Heart right ventricle (tissue), 16 donors: ENCODE results near the gene FRMD8. TPM values are rescaled to one million over a fixed set of nuclear protein-coding genes. Genes with fewer than 3 reads are reported as not detected.

Experiments
- ATAC-seq, 8 donors: fragments of 200-7000 bp; cut with Tn5 transposase; one replicate each; pipeline ENCODE4 v1.9.1; 2020; ENCODE audit warnings: mild to moderate bottlenecking in 8 of 8, moderate library complexity in 8 of 8, moderate number of reproducible peaks in 1 of 8
- DNase-seq, 2 donors: peaks; one replicate each; pipeline ENCODE4 v3.0.0-alpha.2; 2020
- H3K27ac ChIP-seq, 10 donors: fragments of 200-600 bp; sonication (generic) in 2 of 10; one replicate each; pipeline versions ENCODE4 v1.5.0 to v1.8.0; 2020 to 2022; ENCODE audit warnings: mild to moderate bottlenecking in 3 of 10
- H3K27me3 ChIP-seq, 7 donors: fragments of 200-600 bp; one replicate each; pipeline ENCODE4 v1.8.0; 2021 to 2022; ENCODE audit warnings: mild to moderate bottlenecking in 2 of 7
- H3K36me3 ChIP-seq, 9 donors: fragments of 200-600 bp; sonication (generic) in 1 of 9; one replicate each; pipeline versions ENCODE4 v1.5.0 to v1.8.0; 2020 to 2022; ENCODE audit warnings: mild to moderate bottlenecking in 2 of 9
- H3K4me1 ChIP-seq, 9 donors: fragments of 200-600 bp; sonication (generic) in 1 of 9; one replicate each; pipeline versions ENCODE4 v1.5.0 to v1.8.0; 2020 to 2022; ENCODE audit warnings: mild to moderate bottlenecking in 4 of 9
- H3K4me3 ChIP-seq, 10 donors: fragments of 200-600 bp; sonication (generic) in 2 of 10; one replicate each; pipeline versions ENCODE4 v1.5.0 to v1.8.0; 2020 to 2022; ENCODE audit warnings: mild to moderate bottlenecking in 7 of 10, moderate library complexity in 2 of 10
- H3K9me3 ChIP-seq, 11 donors: fragments of 200-600 bp in 10 of 11; sonication (generic) in 2 of 11; one replicate each; pipeline versions ENCODE4 v1.5.0 to v1.8.0; 2013 to 2022; ENCODE audit warnings: mild to moderate bottlenecking in 2 of 11, control low read depth in 1 of 11, moderate library complexity in 1 of 11
- CTCF ChIP-seq, 9 donors: fragments of 200-600 bp; sonication (generic) in 2 of 9; IDR thresholded peaks; one replicate each; pipeline versions ENCODE4 v1.5.0 to v1.8.0; 2021 to 2022; ENCODE audit warnings: antibody characterized with exemption in 9 of 9, mild to moderate bottlenecking in 5 of 9, moderate library complexity in 1 of 9
- WGBS, 2 donors: extraction: QIAGEN DNeasy Blood & Tissue Kit; methylation state at CpG; one replicate each; pipeline ENCODE4 v1.1.7; 2013; ENCODE audit warnings: inconsistent platforms in 1 of 2; 5-methylcytosine and 5-hydroxymethylcytosine counted together
- intact Hi-C, 10 donors: fragments of 100-400 bp; cut with DNase I; formaldehyde crosslinking; loops; one replicate each; pipeline versions ENCODE4 v1.11.1 to v1.14.2; 2022
- polyA plus RNA-seq, 2 donors: library from polyadenylated mRNA; stranded (reverse); fragments of 200-250 nt; gene quantifications; one replicate each; pipeline ENCODE4 v1.2.3, GENCODE V29; 2013
- total RNA-seq, 10 donors: library from RNA; stranded (reverse); fragmentation: NEBNext Ultra II Directional in 3 of 10; extraction: Animal tissue kit (Norgen Biotek cat#: 25700) in 3 of 10; gene quantifications; one replicate each; pipeline versions ENCODE4 v1.2.1 to v1.2.4, GENCODE V29; 2021 to 2023
- donor health status: Arrhythmogenic right ventricular cardiomyopathy.
- donor health status: ischemic (EF 13 %, LVEDD 7.1; RV severe dilation, severe dysfunction).
- donor health status: healthy with polysubstance abuse.
- donor health status: DM: no; HTN: yes; CAD: no.
- donor health status: DM: no; HTN: no; CAD: no.
- donor health status: ischemic (EF 25% LVEDD 6.9; RV normal size, moderate dysfunction).
- donor health status: ischemic (EF 25% LVEDD 5.7; RV mildly dilated, moderate dysfunction).
- donor health status: healthy.
- donor health status: DM: yes; HTN: yes; CAD: no.
- donor health status: Ischemic cardiomyopathy.
- donor health status: ischemic (EF 35%, LVEDD 5.7; RV mildly dilated, moderate dysfunction).
- donor health status: nonischemic (EF 11% LVEDD 7.7; RV severe dilation, severe dysfunction).
- donor health status: DM: yes; HTN: yes; CAD: no.
- donor health status: PGD.
- donor health status: ischemic (EF 29% LVEDD 5.4; RV normal size, mild dysfunction).
- donor health status: nonischemic (EF 23%, LVEDD 6.1; RV moderate dilation, normal function).

FRMD8 gene
- total and polyA plus RNA-seq, 12 donors = 6.0 to 16.9 (median 12.1) TPM

DNA sequence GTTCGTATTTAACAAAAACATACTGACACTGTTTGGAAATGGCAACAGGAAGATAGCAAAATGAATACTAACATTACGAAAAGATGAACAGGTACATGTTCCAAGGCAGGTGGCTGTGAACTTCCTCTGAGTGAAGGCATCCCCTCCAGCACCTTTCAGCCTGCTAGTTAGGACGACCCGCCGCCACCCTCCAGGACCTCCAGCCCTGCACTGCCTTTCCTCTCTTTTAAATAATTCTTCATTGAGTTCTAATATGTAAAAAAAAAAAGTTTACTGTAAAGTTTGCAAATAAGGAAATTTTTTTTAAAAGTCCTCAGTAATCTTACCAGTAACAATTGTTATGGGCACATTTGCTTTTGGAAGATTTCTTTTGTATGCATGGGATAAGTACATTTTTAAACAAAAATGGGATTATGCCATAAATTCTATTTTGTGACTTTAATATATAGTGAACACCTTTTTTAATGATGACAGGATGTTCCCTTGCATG is 42.2 kb downstream of the FRMD8 start:
- Histone ChIP-seq H3K36me3 (peaks cover 0 to 95% (median 52%) of the 10 kb centered on the region in 9 donors), H3K27ac (peak overlapping the region in 8 of 10 donors; percentile 99 to 100 (median 100)), H3K4me3 (peak overlapping the region in 9 of 10 donors; percentile 61 to 96 (median 90)), H3K4me1 (peaks cover 8 to 73% (median 65%) of the 10 kb centered on the region in 9 donors), H3K27me3 (no peaks in the 10 kb centered on the region), H3K9me3 (no peaks in the 10 kb centered on the region)
- DNase-seq = peak in 1 of 2 donors; percentile 12
- 11 to 12% methylated on average over 5 of the region's 5 CpGs for WGBS, 2 donors
- intact Hi-C loops = no loop called here
- TF ChIP-seq CTCF (IDR thresholded peaks at IDR 0.05) = no peak
- peak in 1 of 8 donors; percentile 7 for ATAC-seq

GRCh38 chr11:65429068-65429681 is 42.7 kb downstream of the FRMD8 start:
- Histone ChIP-seq H3K27me3 (no peaks in the 10 kb centered on the region), H3K27ac (peak overlapping the region in 8 of 10 donors; percentile 99 to 100 (median 100)), H3K4me1 (peaks cover 8 to 79% (median 70%) of the 10 kb centered on the region in 9 donors), H3K9me3 (no peaks in the 10 kb centered on the region), H3K4me3 (peak overlapping the region in 9 of 10 donors; percentile 61 to 96 (median 90)), H3K36me3 (peaks cover 0 to 95% (median 58%) of the 10 kb centered on the region in 9 donors)
- no peak for DNase-seq
- no peak for TF ChIP-seq CTCF (IDR thresholded peaks at IDR 0.05)
- intact Hi-C loops = no loop called here
- peak in 1 of 8 donors; percentile 5 for ATAC-seq
- whole genome bisulfite sequencing, 2 donors = 2 to 5% methylated on average over 9 of the region's 9 CpGs

GRCh38 chr11:65429724-65430405 is 43.4 kb downstream of the FRMD8 start:
- DNase-seq = peak; percentile 71 to 72
- peak; percentile 16 to 56 (median 30) for ATAC-seq
- peaks cover 0 to 95% (median 62%) of the 10 kb centered on the region in 9 donors for H3K36me3 ChIP-seq
- no peak for TF ChIP-seq CTCF (IDR thresholded peaks at IDR 0.05)
- 2 to 3% methylated on average over 9 of the region's 9 CpGs for WGBS, 2 donors
- H3K9me3 ChIP-seq = no peaks in the 10 kb centered on the region
- peak overlapping the region in 9 of 10 donors; percentile 16 to 95 (median 81) for H3K4me3 ChIP-seq
- H3K27ac ChIP-seq = peak overlapping the region in 9 of 10 donors; percentile 1 to 100 (median 99)
- H3K27me3 ChIP-seq = no peaks in the 10 kb centered on the region
- intact Hi-C loops = no loop called here
- peaks cover 8 to 86% (median 77%) of the 10 kb centered on the region in 9 donors for H3K4me1 ChIP-seq

- Histone ChIP-seq H3K27ac (peak overlapping the region in 8 of 10 donors; percentile 37 to 100 (median 100)), H3K4me1 (peaks cover 9 to 93% (median 85%) of the 10 kb centered on the region in 9 donors), H3K9me3 (no peaks in the 10 kb centered on the region), H3K4me3 (peak overlapping the region in 9 of 10 donors; percentile 16 to 95 (median 81)), H3K36me3 (peaks cover 0 to 95% (median 62%) of the 10 kb centered on the region in 9 donors), H3K27me3 (no peaks in the 10 kb centered on the region)
- DNase-seq (no peak), ATAC-seq (no peak)
- TF ChIP-seq CTCF (IDR thresholded peaks at IDR 0.05) = no peak
- WGBS, 2 donors = 15 to 17% methylated on average over 6 of the region's 6 CpGs
- intact Hi-C loops = no loop called here
Measured at GRCh38 chr11:65430406-65431217, 44.2 kb downstream of the FRMD8 start.
